Activated B cell treated with CpG ODN at 0.5 μM for 24 hours (primary cell): ENCODE results near the gene TPRA1. TPM values are rescaled to one million over a fixed set of nuclear protein-coding genes. Genes with fewer than 3 reads are reported as not detected.

Experiments
- ATAC-seq: fragments of 200-7000 bp; cut with Tn5 transposase; one replicate; pipeline ENCODE4 v1.10.0; 2021; ENCODE audit warnings: low read depth, mild to moderate bottlenecking, moderate library complexity
- CTCF ChIA-PET: fragments of 350-600 bp; sonication (Branson Sonifier 250); formaldehyde crosslinking; loops from one replicate; lab custom pipeline; 2021; ENCODE audit warnings: antibody characterized with exemption; lab: Charles Lee
- POLR2A ChIA-PET: fragments of 350-600 bp; sonication (Branson Sonifier 250); formaldehyde crosslinking; loops from one replicate; lab custom pipeline; 2021; ENCODE audit warnings: antibody characterized with exemption; lab: Charles Lee
- DNase-seq: peaks from one replicate; pipeline ENCODE4 v3.0.0; 2022
- H3K27ac Mint-ChIP-seq: one replicate; pipeline ENCODE4 v1.8.0; 2020; ENCODE audit warnings: mixed read lengths
- H3K27me3 Mint-ChIP-seq: one replicate; pipeline ENCODE4 v1.8.0; 2021; ENCODE audit warnings: mixed read lengths
- H3K36me3 Mint-ChIP-seq: one replicate; pipeline ENCODE4 v1.8.0; 2021; ENCODE audit warnings: low read depth, mixed read lengths
- H3K4me1 Mint-ChIP-seq: one replicate; pipeline ENCODE4 v1.8.0; 2021; ENCODE audit warnings: mixed read lengths
- H3K4me3 Mint-ChIP-seq: one replicate; pipeline ENCODE4 v1.8.0; 2020; ENCODE audit warnings: mild to moderate bottlenecking, mixed read lengths
- H3K9me3 Mint-ChIP-seq: one replicate; pipeline ENCODE4 v1.8.0; 2020; ENCODE audit warnings: mixed read lengths
- intact Hi-C: fragments of 100-400 bp; cut with micrococcal nuclease; formaldehyde crosslinking; loops from one replicate; pipeline ENCODE4 v1.15.1; 2024
- total RNA-seq: library from RNA; stranded (reverse); gene quantifications from 2 replicates; pipeline ENCODE4 v1.2.3, GENCODE V29; 2022
- TF ChIP-seq, protein P1 (sequence below): fragments of 200-600 bp; IDR thresholded peaks from one replicate; pipeline ENCODE4 v1.8.0; 2022; ENCODE audit warnings: antibody characterized with exemption, mild to moderate bottlenecking

TPRA1 gene
- total RNA-seq, 1 donor from 2014 or later: 17.5 TPM

DNA sequence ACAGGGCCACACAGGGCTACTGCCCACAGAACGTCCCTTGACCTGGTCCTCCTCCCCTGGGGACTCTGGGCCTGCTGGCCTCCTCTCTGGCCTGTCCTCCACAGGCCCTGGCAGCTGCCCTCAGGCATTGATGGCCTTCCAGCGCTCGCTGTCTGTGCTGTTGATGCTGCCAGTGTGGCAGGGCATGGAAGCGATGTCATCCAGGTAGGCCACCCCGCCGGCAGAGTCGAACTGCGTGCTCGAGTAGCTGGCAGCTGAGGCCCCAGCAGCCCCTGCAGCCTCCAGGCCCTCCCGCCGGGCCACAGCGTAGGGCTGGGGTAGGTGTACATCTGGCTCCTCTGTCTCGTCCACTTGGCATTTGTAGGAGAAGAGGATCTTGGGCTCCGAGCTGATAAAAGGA, 17.1 kb downstream of the TPRA1 start:
- DNase-seq (no peak), ATAC-seq (no peak)
- Mint-ChIP-seq H3K36me3 (peaks cover 36% of the 10 kb centered on the region), H3K4me3 (no peak overlapping the region), H3K9me3 (no peaks in the 10 kb centered on the region), H3K27ac (no peak overlapping the region), H3K27me3 (no peaks in the 10 kb centered on the region), H3K4me1 (peaks cover 9% of the 10 kb centered on the region)
- POLR2A ChIA-PET: no interaction called here
- TF ChIP-seq, protein P1, sequence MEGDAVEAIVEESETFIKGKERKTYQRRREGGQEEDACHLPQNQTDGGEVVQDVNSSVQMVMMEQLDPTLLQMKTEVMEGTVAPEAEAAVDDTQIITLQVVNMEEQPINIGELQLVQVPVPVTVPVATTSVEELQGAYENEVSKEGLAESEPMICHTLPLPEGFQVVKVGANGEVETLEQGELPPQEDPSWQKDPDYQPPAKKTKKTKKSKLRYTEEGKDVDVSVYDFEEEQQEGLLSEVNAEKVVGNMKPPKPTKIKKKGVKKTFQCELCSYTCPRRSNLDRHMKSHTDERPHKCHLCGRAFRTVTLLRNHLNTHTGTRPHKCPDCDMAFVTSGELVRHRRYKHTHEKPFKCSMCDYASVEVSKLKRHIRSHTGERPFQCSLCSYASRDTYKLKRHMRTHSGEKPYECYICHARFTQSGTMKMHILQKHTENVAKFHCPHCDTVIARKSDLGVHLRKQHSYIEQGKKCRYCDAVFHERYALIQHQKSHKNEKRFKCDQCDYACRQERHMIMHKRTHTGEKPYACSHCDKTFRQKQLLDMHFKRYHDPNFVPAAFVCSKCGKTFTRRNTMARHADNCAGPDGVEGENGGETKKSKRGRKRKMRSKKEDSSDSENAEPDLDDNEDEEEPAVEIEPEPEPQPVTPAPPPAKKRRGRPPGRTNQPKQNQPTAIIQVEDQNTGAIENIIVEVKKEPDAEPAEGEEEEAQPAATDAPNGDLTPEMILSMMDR: no peak
- CTCF ChIA-PET: no interaction called here
- intact Hi-C loops: no loop called here

DNA sequence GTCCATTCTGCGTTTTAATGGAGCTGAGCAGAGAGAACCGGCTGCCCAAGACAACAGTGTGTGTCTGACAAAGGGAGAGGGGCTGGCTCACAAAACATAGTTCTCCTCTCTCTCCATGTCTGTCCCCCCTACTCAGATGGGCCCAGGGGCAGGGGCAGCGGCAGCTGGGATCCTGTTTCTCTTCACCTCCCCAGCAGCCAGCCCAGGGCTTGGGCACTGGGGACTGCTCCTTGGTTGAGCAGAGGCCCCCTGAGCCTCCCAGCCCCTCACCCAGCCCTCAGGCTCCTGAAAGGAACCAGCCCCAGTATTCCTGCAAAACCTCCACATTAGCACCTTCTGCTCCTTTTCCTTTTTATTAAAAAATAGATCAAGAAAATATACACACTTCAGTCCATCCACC, 17.8 kb downstream of the TPRA1 start:
- CTCF ChIA-PET: no interaction called here
- Mint-ChIP-seq H3K4me3 (no peak overlapping the region), H3K36me3 (peaks cover 36% of the 10 kb centered on the region), H3K9me3 (no peaks in the 10 kb centered on the region), H3K27ac (no peak overlapping the region), H3K4me1 (peaks cover 9% of the 10 kb centered on the region), H3K27me3 (no peaks in the 10 kb centered on the region)
- ATAC-seq: no peak
- no peak for DNase-seq
- intact Hi-C loops: no loop called here
- POLR2A ChIA-PET: no interaction called here
- TF ChIP-seq, protein P1: no peak

DNA sequence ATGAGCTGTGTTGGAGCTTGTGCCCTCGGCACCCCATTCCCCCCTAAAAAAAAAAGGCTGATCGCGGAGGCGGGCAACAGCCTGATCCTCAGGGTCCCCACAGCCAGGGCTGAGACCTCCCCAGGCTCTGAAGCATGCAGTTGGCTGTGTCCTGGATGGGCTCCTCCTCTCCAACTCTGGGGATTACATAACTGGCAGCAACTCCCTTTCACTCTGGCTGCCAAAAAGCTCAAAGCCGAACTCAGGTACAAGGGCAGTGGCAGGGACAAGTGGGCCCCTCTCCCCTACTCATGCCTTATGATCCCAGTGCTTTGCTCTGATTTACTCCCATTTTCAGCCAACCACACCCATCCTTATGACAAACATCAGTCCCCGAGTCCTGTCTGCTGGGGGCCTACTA, 18.3 kb downstream of the TPRA1 start:
- no peaks in the 10 kb centered on the region for H3K9me3 Mint-ChIP-seq
- DNase-seq: no peak
- TF ChIP-seq, protein P1: no peak
- intact Hi-C loops: no loop called here
- no peak overlapping the region for H3K27ac Mint-ChIP-seq
- H3K27me3 Mint-ChIP-seq: no peaks in the 10 kb centered on the region
- H3K4me1 Mint-ChIP-seq: peaks cover 9% of the 10 kb centered on the region
- no peak for ATAC-seq
- ChIA-PET POLR2A (no interaction called here), CTCF (interaction anchor here (0.7 to 0.8 kb wide), 2 partner anchors 54 to 122 kb away, joined by 3 to 4 read pairs; no protein-coding TSS in a partner anchor)
- H3K36me3 Mint-ChIP-seq: peaks cover 36% of the 10 kb centered on the region
- H3K4me3 Mint-ChIP-seq: no peak overlapping the region

DNA sequence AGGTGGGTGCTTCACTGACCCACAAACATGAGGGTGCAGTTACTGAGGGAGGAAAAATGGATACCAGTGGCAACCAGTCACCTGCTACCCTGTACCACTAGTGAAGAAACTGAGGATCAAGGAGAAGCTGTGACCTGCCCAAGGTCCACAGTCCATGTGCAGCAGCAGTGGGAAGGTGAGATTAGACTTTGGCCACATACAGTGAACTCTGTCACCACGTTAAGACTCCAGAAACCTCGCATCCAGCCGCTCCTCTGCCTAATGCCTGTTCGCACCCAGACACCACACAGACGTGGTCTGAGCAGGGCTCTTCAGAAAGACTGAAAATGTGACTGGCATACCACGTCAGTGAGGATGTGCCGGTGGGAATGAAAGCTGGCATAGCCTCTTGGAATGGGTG, 20.0 kb downstream of the TPRA1 start:
- CTCF ChIA-PET: no interaction called here
- H3K27ac Mint-ChIP-seq: no peak overlapping the region
- peaks cover 36% of the 10 kb centered on the region for H3K36me3 Mint-ChIP-seq
- intact Hi-C loops: no loop called here
- no peak for ATAC-seq
- POLR2A ChIA-PET: no interaction called here
- TF ChIP-seq, protein P1: no peak
- no peak for DNase-seq
- no peak overlapping the region for H3K4me3 Mint-ChIP-seq
- no peaks in the 10 kb centered on the region for H3K27me3 Mint-ChIP-seq
- H3K9me3 Mint-ChIP-seq: no peaks in the 10 kb centered on the region
- peaks cover 9% of the 10 kb centered on the region for H3K4me1 Mint-ChIP-seq

DNA sequence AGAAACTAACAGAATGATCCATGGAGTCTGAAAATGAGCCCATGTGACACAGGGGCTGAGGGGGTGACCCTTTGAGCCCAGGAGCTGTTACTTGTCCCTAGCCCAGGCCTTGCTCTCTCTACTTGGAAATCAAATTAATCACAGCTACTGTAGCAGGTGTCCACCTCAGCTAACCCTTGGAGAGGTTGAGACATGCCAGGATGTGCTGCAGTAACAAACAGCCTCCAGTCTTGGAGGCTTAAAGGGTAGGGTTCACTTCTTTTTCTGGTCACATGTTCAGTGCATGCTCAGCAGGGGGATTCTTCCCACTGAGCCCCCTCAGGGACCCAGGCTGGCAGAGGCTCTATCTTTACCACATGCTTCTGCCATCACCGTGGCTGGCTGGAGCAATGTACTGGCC, 21.4 kb downstream of the TPRA1 start:
- no peaks in the 10 kb centered on the region for H3K9me3 Mint-ChIP-seq
- no peak overlapping the region for H3K4me3 Mint-ChIP-seq
- H3K27me3 Mint-ChIP-seq: no peaks in the 10 kb centered on the region
- ChIA-PET CTCF (no interaction called here), POLR2A (no interaction called here)
- intact Hi-C loops: no loop called here
- H3K36me3 Mint-ChIP-seq: peaks cover 32% of the 10 kb centered on the region
- peaks cover 3% of the 10 kb centered on the region for H3K4me1 Mint-ChIP-seq
- TF ChIP-seq, protein P1: no peak
- DNase-seq (no peak), ATAC-seq (no peak)
- H3K27ac Mint-ChIP-seq: no peak overlapping the region
